ENCODE results near the gene USH2A.

GRCh38 chr1:215719552-215719951 lies 703.7 kb downstream of the USH2A start:
- TF ChIP-seq CTCF (IDR thresholded peaks at IDR 0.05; ENCODE audit: insufficient read depth, low read length, poor library complexity, severe bottlenecking) (no peak), EZH2phosphoT487 (conservative IDR thresholded peaks at IDR 0.05; ENCODE audit: low read length) (no peak)

Measured in SU-DHL-6 (cell line).